GM19463 (cell line): Measurements from ENCODE around the gene NUDT5.
"Not testable (repeated sequence)": the region's sequence is repeated elsewhere in the genome, so short reads cannot be mapped to it uniquely, and the experiment has no call there.

Experiments used
- ATAC-seq: cut with Tn5 transposase; IDR thresholded peaks from one replicate; pipeline ENCODE4 v1.9.1; 2021; ENCODE audit warnings: mild to moderate bottlenecking, moderate library complexity; ENCODE audit not compliant: unreplicated experiment

The NUDT5 gene

GRCh38 chr10:12207114-12207513, 11.4 kb upstream of the NUDT5 start:
- no peak for ATAC-seq

- no peak for ATAC-seq
These were observed 9.4 kb upstream of the NUDT5 start for GRCh38 chr10:12205082-12205481.

GRCh38 chr10:12202226-12202625, 6.5 kb upstream of the NUDT5 start:
- ATAC-seq, result no peak

GRCh38 chr10:12201543-12201942, 5.9 kb upstream of the NUDT5 start:
- no peak for ATAC-seq

- ATAC-seq, result no peak
These were observed 5.2 kb upstream of the NUDT5 start for GRCh38 chr10:12200850-12201249.

- ATAC-seq, result no peak
These were observed 2.5 kb upstream of the NUDT5 start for GRCh38 chr10:12198156-12198555.

- no peak for ATAC-seq
These were observed 980 bp upstream of the NUDT5 start for GRCh38 chr10:12196531-12197211.

- peak; percentile 10 for ATAC-seq
These were observed 449 bp downstream of the NUDT5 start for GRCh38 chr10:12195281-12195602.

- ATAC-seq, result no peak
These were observed 879 bp downstream of the NUDT5 start for GRCh38 chr10:12194752-12195271.

GRCh38 chr10:12193193-12193592, 2.5 kb downstream of the NUDT5 start:
- no peak for ATAC-seq

GRCh38 chr10:12191715-12192114, 4.0 kb downstream of the NUDT5 start:
- no peak for ATAC-seq

- ATAC-seq, result no peak
These were observed 6.3 kb downstream of the NUDT5 start for GRCh38 chr10:12189426-12189825.

GRCh38 chr10:12188656-12189055, 7.0 kb downstream of the NUDT5 start:
- ATAC-seq, result no peak

GRCh38 chr10:12187321-12187905, 8.3 kb downstream of the NUDT5 start:
- ATAC-seq, result no peak

- ATAC-seq, result no peak
These were observed 9.4 kb downstream of the NUDT5 start for GRCh38 chr10:12186323-12186722.

- ATAC-seq, result no peak
These were observed 11.5 kb downstream of the NUDT5 start for GRCh38 chr10:12184165-12184564.

GRCh38 chr10:12181065-12181775, 14.5 kb downstream of the NUDT5 start:
- peak; percentile 93 for ATAC-seq

GRCh38 chr10:12180221-12180974, 15.3 kb downstream of the NUDT5 start:
- ATAC-seq, result no peak

GRCh38 chr10:12179606-12180170, 16.0 kb downstream of the NUDT5 start:
- ATAC-seq, result no peak

- no peak for ATAC-seq
These were observed 18.0 kb downstream of the NUDT5 start for GRCh38 chr10:12177642-12178041.

- not testable (repeated sequence) for ATAC-seq
These were observed 24.2 kb downstream of the NUDT5 start for GRCh38 chr10:12171512-12171911.
